Caco-2 (cell line): ENCODE results near the gene MKRN1. TPM values are rescaled to one million over a fixed set of nuclear protein-coding genes. Genes with fewer than 3 reads are reported as not detected.

ENCODE experiments used
- BruUV-seq: library from RNA; stranded (reverse); fragments of 400-500 nt; replicated peaks from 2 replicates; lab custom pipeline; 2021; lab: Mats Ljungman, UMichigan
- CTCF ChIA-PET: fragments of 300-600 bp; sonication (Branson Sonifier 250); formaldehyde crosslinking; loops from one replicate; lab custom pipeline; 2022; ENCODE audit warnings: antibody characterized with exemption; lab: Charles Lee
- POLR2A ChIA-PET: fragments of 300-600 bp; sonication (Branson Sonifier 250); formaldehyde crosslinking; loops from one replicate; lab custom pipeline; 2022; ENCODE audit warnings: antibody characterized with exemption; lab: Charles Lee
- DNase-seq, 2 experiments: peaks; one replicate each; pipeline versions ENCODE4 v3.0.0 to v3.0.0-alpha.2; 2020 to 2022
- H3K27me3 ChIP-seq: replicated peaks from 2 replicates; pipeline ENCODE4 v1.6.0; 2011; ENCODE audit warnings: low read length; ENCODE audit not compliant: control insufficient read depth, insufficient read depth
- H3K36me3 ChIP-seq: 2 replicates; pipeline ENCODE4 v1.5.1; 2011; ENCODE audit warnings: low read length; ENCODE audit not compliant: control insufficient read depth, insufficient read depth
- H3K4me1 ChIP-seq: fragments of 250-450 bp; sonication (Bioruptor Pico); 2 replicates; pipeline ENCODE4 v1.5.1; 2020; ENCODE audit warnings: mild to moderate bottlenecking
- H3K4me3 ChIP-seq: 2 replicates; pipeline ENCODE4 v1.5.1; 2011; ENCODE audit warnings: low read depth, mild to moderate bottlenecking, control low read depth, low read length
- H3K9me3 ChIP-seq: fragments of 250-450 bp; sonication (Bioruptor Pico); 2 replicates; pipeline ENCODE4 v1.5.1; 2020; ENCODE audit warnings: mild to moderate bottlenecking, moderate library complexity
- H3K27ac Mint-ChIP-seq: one replicate; pipeline ENCODE4 v1.8.0; 2022; ENCODE audit warnings: mixed read lengths; ENCODE audit not compliant: unreplicated experiment
- H3K27me3 Mint-ChIP-seq: one replicate; pipeline ENCODE4 v1.8.0; 2022; ENCODE audit warnings: mixed read lengths; ENCODE audit not compliant: insufficient read depth, unreplicated experiment
- H3K36me3 Mint-ChIP-seq: one replicate; pipeline ENCODE4 v1.8.0; 2022; ENCODE audit warnings: mild to moderate bottlenecking, mixed read lengths; ENCODE audit not compliant: insufficient read depth, unreplicated experiment
- H3K4me1 Mint-ChIP-seq: one replicate; pipeline ENCODE4 v1.8.0; 2022; ENCODE audit warnings: low read depth, mixed read lengths; ENCODE audit not compliant: unreplicated experiment
- H3K4me3 Mint-ChIP-seq: one replicate; pipeline ENCODE4 v1.8.0; 2022; ENCODE audit warnings: mild to moderate bottlenecking, moderate library complexity, mixed read lengths; ENCODE audit not compliant: unreplicated experiment
- H3K9me3 Mint-ChIP-seq: one replicate; pipeline ENCODE4 v1.8.0; 2022; ENCODE audit warnings: mixed read lengths; ENCODE audit not compliant: unreplicated experiment
- CTCF ChIP-seq, 2 experiments: fragments of 200-600 bp in 1 of 2; IDR thresholded peaks; 1 replicate in 1 of 2; 2 replicates in 1 of 2; pipeline versions ENCODE4 v1.5.1 to v1.8.0; 2011 to 2022; ENCODE audit warnings: antibody characterized with exemption in 1 of 2, control low read depth in 1 of 2, inconsistent platforms in 1 of 2, low read depth in 1 of 2, low read length in 1 of 2, mild to moderate bottlenecking in 1 of 2, moderate library complexity in 1 of 2; ENCODE audit not compliant: insufficient read depth in 1 of 2, severe bottlenecking in 1 of 2, unreplicated experiment in 1 of 2
- intact Hi-C: fragments of 100-400 bp; cut with micrococcal nuclease; formaldehyde crosslinking; loops from one replicate; pipeline ENCODE4 v1.10.0; 2022; ENCODE audit not compliant: unreplicated experiment
- total RNA-seq: library from RNA; stranded (reverse); gene quantifications from 2 replicates; pipeline ENCODE4 v1.2.3, GENCODE V29; 2022

The MKRN1 gene
- total RNA-seq, 1 experiment from 2014 or later = 73.0 TPM

DNA sequence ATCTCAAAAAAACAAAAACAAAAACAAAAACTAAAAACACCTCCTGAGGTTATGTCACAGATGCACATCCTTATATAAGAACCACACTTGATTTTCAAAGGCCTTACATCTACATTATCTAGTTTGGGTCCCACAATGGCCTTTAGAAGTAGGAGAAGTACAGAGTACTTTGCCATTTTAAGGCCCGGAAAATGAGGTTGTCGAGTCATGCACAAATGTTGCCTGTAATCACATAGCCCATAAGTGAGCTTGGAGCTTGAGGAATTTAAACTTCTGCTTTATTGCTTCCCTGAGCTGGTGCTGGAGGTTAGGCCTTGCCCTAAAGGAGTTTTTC lies 9.7 kb upstream of the MKRN1 start:
- POLR2A ChIA-PET = no interaction called here
- DNase-seq = no peak
- TF ChIP-seq CTCF (IDR thresholded peaks at IDR 0.05; ENCODE audit: insufficient read depth in 1 of 2, low read depth in 1 of 2, low read length in 1 of 2, severe bottlenecking in 1 of 2, unreplicated experiment in 1 of 2) = no peak
- no peaks in the 10 kb centered on the region for H3K27me3 Mint-ChIP-seq
- no peaks in the 10 kb centered on the region for H3K36me3 ChIP-seq
- intact Hi-C loops = no loop called here
- no peaks in the 10 kb centered on the region for H3K9me3 Mint-ChIP-seq
- H3K9me3 ChIP-seq = no peaks in the 10 kb centered on the region
- no peaks in the 10 kb centered on the region for H3K4me1 Mint-ChIP-seq
- CTCF ChIA-PET = interaction anchor here (0.6 kb wide), 1 partner anchor 264 kb away, joined by 3 read pairs; no protein-coding TSS in a partner anchor
- no peaks in the 10 kb centered on the region for H3K36me3 Mint-ChIP-seq
- H3K4me1 ChIP-seq = no peaks in the 10 kb centered on the region
- H3K27ac Mint-ChIP-seq = no peak overlapping the region
- H3K4me3 ChIP-seq = no peak overlapping the region
- H3K4me3 Mint-ChIP-seq = no peak overlapping the region
- no peaks in the 10 kb centered on the region for H3K27me3 ChIP-seq
- no TSS peak for BruUV-seq

- Histone ChIP-seq H3K9me3 (no peaks in the 10 kb centered on the region), H3K27me3 (no peaks in the 10 kb centered on the region), H3K4me1 (no peaks in the 10 kb centered on the region), H3K36me3 (no peaks in the 10 kb centered on the region), H3K4me3 (no peak overlapping the region)
- BruUV-seq = no TSS peak
- Mint-ChIP-seq H3K27me3 (no peaks in the 10 kb centered on the region), H3K9me3 (no peaks in the 10 kb centered on the region), H3K4me3 (no peak overlapping the region), H3K36me3 (no peaks in the 10 kb centered on the region), H3K4me1 (no peaks in the 10 kb centered on the region), H3K27ac (peak overlapping the region; percentile 7)
- CTCF ChIA-PET = no interaction called here
- POLR2A ChIA-PET = no interaction called here
- intact Hi-C loops = no loop called here
- TF ChIP-seq CTCF (IDR thresholded peaks at IDR 0.05; ENCODE audit: insufficient read depth in 1 of 2, low read depth in 1 of 2, low read length in 1 of 2, severe bottlenecking in 1 of 2, unreplicated experiment in 1 of 2) = no peak
- DNase-seq = no peak
Observed at GRCh38 chr7:140485500-140486265, 6.4 kb upstream of the MKRN1 start.

GRCh38 chr7:140484951-140485499 lies 5.7 kb upstream of the MKRN1 start:
- Histone ChIP-seq H3K9me3 (no peaks in the 10 kb centered on the region), H3K27me3 (no peaks in the 10 kb centered on the region), H3K4me3 (no peak overlapping the region), H3K36me3 (no peaks in the 10 kb centered on the region), H3K4me1 (no peaks in the 10 kb centered on the region)
- Mint-ChIP-seq H3K4me3 (no peak overlapping the region), H3K27ac (peak overlapping the region; percentile 7), H3K27me3 (no peaks in the 10 kb centered on the region), H3K36me3 (no peaks in the 10 kb centered on the region), H3K4me1 (no peaks in the 10 kb centered on the region), H3K9me3 (no peaks in the 10 kb centered on the region)
- intact Hi-C loops = no loop called here
- no peak for DNase-seq
- BruUV-seq = no TSS peak
- TF ChIP-seq CTCF (IDR thresholded peaks at IDR 0.05; ENCODE audit: insufficient read depth in 1 of 2, low read depth in 1 of 2, low read length in 1 of 2, severe bottlenecking in 1 of 2, unreplicated experiment in 1 of 2) = no peak
- CTCF ChIA-PET = no interaction called here
- POLR2A ChIA-PET = no interaction called here
